ENCODE measurements around the gene ARFGEF2. TPM values are rescaled to one million over a fixed set of nuclear protein-coding genes. Genes with fewer than 3 reads are reported as not detected.

Gene ARFGEF2
- total and polyA plus RNA-seq, 2 of the 8 experiments (the other 6 are each of a cell fraction or from before 2014, with no cell fraction given): 8.1 to 21.8 TPM

DNA sequence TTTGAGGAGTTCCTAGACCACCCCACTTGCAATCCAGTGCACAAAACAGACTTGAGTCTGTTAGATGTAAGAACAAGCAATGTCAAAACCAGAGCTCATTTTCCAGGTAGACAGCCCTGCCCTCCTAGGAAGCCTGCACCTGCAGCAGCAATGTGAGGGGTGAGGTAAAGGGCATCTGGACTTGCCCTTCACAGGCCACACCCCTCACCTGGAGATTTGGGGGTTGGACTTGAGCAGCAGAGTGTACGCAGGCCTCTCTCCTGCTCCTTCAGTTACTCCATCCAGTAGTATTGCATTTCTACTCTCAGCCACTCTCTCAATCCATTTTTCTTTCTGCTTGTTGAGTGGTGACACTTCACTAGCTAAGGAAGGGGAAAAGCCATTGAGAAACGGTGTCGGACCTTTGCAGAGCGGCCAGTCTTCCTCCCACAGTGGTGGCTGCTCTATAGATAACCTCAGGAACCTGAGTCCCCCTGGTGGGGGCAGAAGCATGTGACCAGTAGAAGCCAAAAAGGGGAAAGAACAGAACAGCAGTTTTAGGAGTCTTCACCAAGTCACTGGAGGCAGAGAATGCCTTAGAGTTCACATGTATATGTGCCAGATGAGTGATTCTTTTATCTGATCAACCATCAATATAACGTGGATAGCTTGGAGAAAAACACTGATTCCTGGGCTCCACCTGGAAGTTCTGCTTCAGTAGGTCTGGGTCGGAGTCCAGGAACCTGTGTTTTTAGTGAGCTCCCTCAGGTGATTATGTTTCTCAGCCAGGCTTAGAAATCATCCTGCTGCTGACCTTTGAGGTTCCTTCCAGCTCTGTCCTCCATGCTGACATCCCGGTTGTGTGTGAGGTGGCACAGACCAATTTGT is 28.0 kb downstream of the ARFGEF2 start:
- Histone ChIP-seq H3K79me1 (ENCODE audit: low read depth, low read length) (no peaks in the 10 kb centered on the region; the same call in 1 of the 2 replicates), H2BK120ac (replicated peaks; ENCODE audit: low read depth, low read length) (no peak overlapping the region), H3K27me3 (replicated peaks in 1 of 4; ENCODE audit: control insufficient read depth in 3 of 4, extremely low read depth in 1 of 4, insufficient read depth in 3 of 4, low read length in 3 of 4) (no peaks in the 10 kb centered on the region), H3K4me2 (ENCODE audit: insufficient read depth in 1 of 2, low read depth in 2 of 2, low read length in 2 of 2) (no peak overlapping the region), H3K9me3 (ENCODE audit: insufficient read depth in 2 of 2, low read depth in 1 of 2, low read length in 1 of 2) (no peaks in the 10 kb centered on the region), H3K36me3 (ENCODE audit: control insufficient read depth in 2 of 4, insufficient read depth in 4 of 4, low read length in 3 of 4) (peaks cover 10 to 28% (median 19%) of the 10 kb centered on the region in 4 experiments), H2BK5ac (ENCODE audit: low read depth, low read length) (no peak overlapping the region), H3K4ac (replicated peaks; ENCODE audit: insufficient read length, low read depth, low read length) (no peak overlapping the region), H2AFZ (ENCODE audit: low read length) (no peak overlapping the region), H3K14ac (ENCODE audit: insufficient read length) (no peak overlapping the region), H4K20me1 (replicated peaks in 1 of 2; ENCODE audit: control insufficient read depth in 1 of 2, insufficient read depth in 2 of 2, low read length in 2 of 2) (peaks cover 3 to 5% of the 10 kb centered on the region in 2 experiments), H2BK20ac (ENCODE audit: low read length) (no peak overlapping the region), H4K5ac (ENCODE audit: insufficient read length, low read depth, low read length) (no peak overlapping the region), H2BK15ac (ENCODE audit: low read length) (no peak overlapping the region), H3K4me3 (ENCODE audit: extremely low read depth in 1 of 4, insufficient read depth in 2 of 4, low read depth in 3 of 4, low read length in 4 of 4) (no peak overlapping the region), H2AK5ac (ENCODE audit: low read depth, low read length) (no peak overlapping the region), H3K27ac (ENCODE audit: low read depth, low read length) (no peak overlapping the region), H3K4me1 (replicated peaks in 1 of 4; ENCODE audit: control insufficient read depth in 3 of 4, insufficient read depth in 4 of 4, low read length in 3 of 4) (peaks cover 0 to 2% (median 0%) of the 10 kb centered on the region in 4 experiments; a peak in 1 of 7 replicates), H2BK12ac (ENCODE audit: low read depth, low read length) (no peak overlapping the region), H3K9ac (replicated peaks in 1 of 4; ENCODE audit: extremely low read depth in 1 of 4, low read depth in 3 of 4, low read length in 3 of 4) (no peak overlapping the region), H3K23me2 (ENCODE audit: low read depth, low read length) (no peaks in the 10 kb centered on the region), H3K79me2 (ENCODE audit: control insufficient read depth in 1 of 2, insufficient read depth in 2 of 2, low read length in 2 of 2) (no peaks in the 10 kb centered on the region; a peak in 1 of 4 replicates), H4K8ac (ENCODE audit: extremely low read depth, insufficient read depth, low read length) (no peak overlapping the region), H4K91ac (replicated peaks; ENCODE audit: insufficient read length, low read length) (no peak overlapping the region), H3K56ac (replicated peaks; ENCODE audit: insufficient read length, low read depth, low read length) (no peak overlapping the region), H3K23ac (ENCODE audit: insufficient read length) (no peak overlapping the region), H3K18ac (ENCODE audit: extremely low read depth, low read length) (no peak overlapping the region)
- DNase-seq (ENCODE audit: low read depth in 1 of 2, low spot score in 2 of 2) (peak in 1 of 2 experiments; percentile 51), FAIRE-seq (no peak)
- WGBS, 2 experiments (ENCODE audit: extremely low coverage in 1 of 2, insufficient coverage in 1 of 2, insufficient read length in 1 of 2, insufficient replicate concordance in 2 of 2, low coverage in 1 of 2, low lambda C conversion rate in 2 of 2, missing lambda C conversion rate in 1 of 2): 80% methylated on average over 7 of the region's 7 CpGs; no CpG with 5 or more reads in 1 of the 2 experiments
- ChIA-PET POLR2A (ENCODE audit: partially characterized antibody) (interaction anchor here (0.6 to 1.2 kb wide), 4 partner anchors 27 to 328 kb away, joined by 3 to 5 read pairs (median 3); partner anchors contain the start of gene ZNFX1), CTCF (ENCODE audit: partially characterized antibody) (interaction anchor here (0.6 to 5.7 kb wide), 17 partner anchors 8 to 309 kb away, joined by 3 to 39 read pairs (median 4); no protein-coding TSS in a partner anchor)
- TF ChIP-seq TAF1 (IDR thresholded peaks at IDR 0.05; ENCODE audit: low read depth, low read length): no peak
- TF ChIP-seq RAD21 (IDR thresholded peaks at IDR 0.05 in 1 of 2, conservative IDR thresholded peaks at IDR 0.05 in 1 of 2; ENCODE audit: low read depth in 2 of 2, low read length in 2 of 2): peak; percentile 32 to 44; a peak in 3 of 4 replicates
- no peak for TF ChIP-seq JUND (IDR thresholded peaks at IDR 0.05; ENCODE audit: low read length)
- TF ChIP-seq, protein P1, sequence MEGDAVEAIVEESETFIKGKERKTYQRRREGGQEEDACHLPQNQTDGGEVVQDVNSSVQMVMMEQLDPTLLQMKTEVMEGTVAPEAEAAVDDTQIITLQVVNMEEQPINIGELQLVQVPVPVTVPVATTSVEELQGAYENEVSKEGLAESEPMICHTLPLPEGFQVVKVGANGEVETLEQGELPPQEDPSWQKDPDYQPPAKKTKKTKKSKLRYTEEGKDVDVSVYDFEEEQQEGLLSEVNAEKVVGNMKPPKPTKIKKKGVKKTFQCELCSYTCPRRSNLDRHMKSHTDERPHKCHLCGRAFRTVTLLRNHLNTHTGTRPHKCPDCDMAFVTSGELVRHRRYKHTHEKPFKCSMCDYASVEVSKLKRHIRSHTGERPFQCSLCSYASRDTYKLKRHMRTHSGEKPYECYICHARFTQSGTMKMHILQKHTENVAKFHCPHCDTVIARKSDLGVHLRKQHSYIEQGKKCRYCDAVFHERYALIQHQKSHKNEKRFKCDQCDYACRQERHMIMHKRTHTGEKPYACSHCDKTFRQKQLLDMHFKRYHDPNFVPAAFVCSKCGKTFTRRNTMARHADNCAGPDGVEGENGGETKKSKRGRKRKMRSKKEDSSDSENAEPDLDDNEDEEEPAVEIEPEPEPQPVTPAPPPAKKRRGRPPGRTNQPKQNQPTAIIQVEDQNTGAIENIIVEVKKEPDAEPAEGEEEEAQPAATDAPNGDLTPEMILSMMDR (IDR thresholded peaks at IDR 0.05; ENCODE audit: control extremely low read depth in 1 of 3, insufficient read depth in 1 of 3, low read depth in 1 of 3, low read length in 3 of 3): peak; percentile 17 to 44 (median 35)

Data from H1 (cell line).